Measurements from ENCODE around the gene TEAD1.

GRCh38 chr11:12741671-12742216, 67.5 kb downstream of the TEAD1 start:
- TF ChIP-seq, protein P1, sequence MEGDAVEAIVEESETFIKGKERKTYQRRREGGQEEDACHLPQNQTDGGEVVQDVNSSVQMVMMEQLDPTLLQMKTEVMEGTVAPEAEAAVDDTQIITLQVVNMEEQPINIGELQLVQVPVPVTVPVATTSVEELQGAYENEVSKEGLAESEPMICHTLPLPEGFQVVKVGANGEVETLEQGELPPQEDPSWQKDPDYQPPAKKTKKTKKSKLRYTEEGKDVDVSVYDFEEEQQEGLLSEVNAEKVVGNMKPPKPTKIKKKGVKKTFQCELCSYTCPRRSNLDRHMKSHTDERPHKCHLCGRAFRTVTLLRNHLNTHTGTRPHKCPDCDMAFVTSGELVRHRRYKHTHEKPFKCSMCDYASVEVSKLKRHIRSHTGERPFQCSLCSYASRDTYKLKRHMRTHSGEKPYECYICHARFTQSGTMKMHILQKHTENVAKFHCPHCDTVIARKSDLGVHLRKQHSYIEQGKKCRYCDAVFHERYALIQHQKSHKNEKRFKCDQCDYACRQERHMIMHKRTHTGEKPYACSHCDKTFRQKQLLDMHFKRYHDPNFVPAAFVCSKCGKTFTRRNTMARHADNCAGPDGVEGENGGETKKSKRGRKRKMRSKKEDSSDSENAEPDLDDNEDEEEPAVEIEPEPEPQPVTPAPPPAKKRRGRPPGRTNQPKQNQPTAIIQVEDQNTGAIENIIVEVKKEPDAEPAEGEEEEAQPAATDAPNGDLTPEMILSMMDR (IDR thresholded peaks at IDR 0.05) = no peak
- TF ChIP-seq, protein P2, sequence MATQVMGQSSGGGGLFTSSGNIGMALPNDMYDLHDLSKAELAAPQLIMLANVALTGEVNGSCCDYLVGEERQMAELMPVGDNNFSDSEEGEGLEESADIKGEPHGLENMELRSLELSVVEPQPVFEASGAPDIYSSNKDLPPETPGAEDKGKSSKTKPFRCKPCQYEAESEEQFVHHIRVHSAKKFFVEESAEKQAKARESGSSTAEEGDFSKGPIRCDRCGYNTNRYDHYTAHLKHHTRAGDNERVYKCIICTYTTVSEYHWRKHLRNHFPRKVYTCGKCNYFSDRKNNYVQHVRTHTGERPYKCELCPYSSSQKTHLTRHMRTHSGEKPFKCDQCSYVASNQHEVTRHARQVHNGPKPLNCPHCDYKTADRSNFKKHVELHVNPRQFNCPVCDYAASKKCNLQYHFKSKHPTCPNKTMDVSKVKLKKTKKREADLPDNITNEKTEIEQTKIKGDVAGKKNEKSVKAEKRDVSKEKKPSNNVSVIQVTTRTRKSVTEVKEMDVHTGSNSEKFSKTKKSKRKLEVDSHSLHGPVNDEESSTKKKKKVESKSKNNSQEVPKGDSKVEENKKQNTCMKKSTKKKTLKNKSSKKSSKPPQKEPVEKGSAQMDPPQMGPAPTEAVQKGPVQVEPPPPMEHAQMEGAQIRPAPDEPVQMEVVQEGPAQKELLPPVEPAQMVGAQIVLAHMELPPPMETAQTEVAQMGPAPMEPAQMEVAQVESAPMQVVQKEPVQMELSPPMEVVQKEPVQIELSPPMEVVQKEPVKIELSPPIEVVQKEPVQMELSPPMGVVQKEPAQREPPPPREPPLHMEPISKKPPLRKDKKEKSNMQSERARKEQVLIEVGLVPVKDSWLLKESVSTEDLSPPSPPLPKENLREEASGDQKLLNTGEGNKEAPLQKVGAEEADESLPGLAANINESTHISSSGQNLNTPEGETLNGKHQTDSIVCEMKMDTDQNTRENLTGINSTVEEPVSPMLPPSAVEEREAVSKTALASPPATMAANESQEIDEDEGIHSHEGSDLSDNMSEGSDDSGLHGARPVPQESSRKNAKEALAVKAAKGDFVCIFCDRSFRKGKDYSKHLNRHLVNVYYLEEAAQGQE (IDR thresholded peaks at IDR 0.05) = no peak
- TF ChIP-seq MAX (IDR thresholded peaks at IDR 0.05) (no peak), RAD21 (conservative IDR thresholded peaks at IDR 0.05 in 1 of 2, IDR thresholded peaks at IDR 0.05 in 1 of 2) (no peak), EP300 (IDR thresholded peaks at IDR 0.05) (no peak), HDAC2 (IDR thresholded peaks at IDR 0.05) (no peak), MAZ (IDR thresholded peaks at IDR 0.05; ENCODE audit: borderline replicate concordance, low read depth, low read length) (no peak), POLR2A (IDR thresholded peaks at IDR 0.05; ENCODE audit: low read length) (no peak), HMGXB4 (CRISPR knock-in tag; IDR thresholded peaks at IDR 0.05; ENCODE audit: borderline replicate concordance) (no peak), CBX8 (IDR thresholded peaks at IDR 0.05) (no peak), JUNB (IDR thresholded peaks at IDR 0.05) (no peak), CHD4 (IDR thresholded peaks at IDR 0.05; ENCODE audit: borderline replicate concordance) (no peak)

Measured in A549 (cell line).